ENCODE data around the gene PSMC5.
A peak's percentile ranks its signal among the peaks of the same experiment; 100 is the strongest.

PSMC5 gene

GRCh38 chr17:63820963-63821561 lies 6.2 kb upstream of the PSMC5 start:
- DNase-seq (ENCODE audit: low spot score) = no peak

DNA sequence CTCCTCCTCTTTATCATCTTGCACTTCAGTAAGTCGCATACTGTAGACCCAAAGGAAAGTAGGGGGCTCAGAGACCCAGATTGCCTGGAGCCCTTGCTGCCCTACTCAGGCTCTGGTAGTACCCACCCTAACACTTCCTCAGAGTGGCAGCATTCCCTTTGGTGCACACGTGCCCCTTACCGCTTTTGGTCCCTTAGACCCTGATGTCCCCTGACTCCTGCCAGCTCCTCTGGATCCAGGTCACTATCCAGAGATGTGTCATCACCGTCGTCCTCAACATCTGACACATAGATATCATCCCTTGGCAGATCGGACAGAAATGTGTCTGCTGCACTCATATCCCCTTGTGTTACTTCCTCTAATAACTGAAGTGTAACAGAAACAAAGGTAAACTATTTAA lies 5.4 kb upstream of the PSMC5 start:
- DNase-seq (ENCODE audit: low spot score) = no peak

DNA sequence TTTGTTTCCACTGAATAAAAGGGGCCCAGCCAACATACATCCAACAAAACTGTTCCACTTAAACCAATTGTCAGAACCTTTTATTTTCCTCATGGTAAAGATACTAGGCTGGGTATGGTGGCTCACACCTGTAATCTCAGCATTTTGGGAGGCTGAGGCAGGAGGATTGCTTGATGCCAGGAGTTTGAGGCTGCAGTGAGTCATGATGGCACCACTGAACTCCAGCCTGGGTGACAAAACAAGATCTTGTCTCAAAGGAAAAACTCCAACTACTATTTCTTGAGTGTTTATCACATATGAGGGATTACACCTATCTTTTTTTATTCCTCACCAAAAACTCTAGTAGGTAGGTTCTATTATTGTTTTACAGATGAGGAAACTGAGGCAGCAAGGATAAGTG lies 4.7 kb upstream of the PSMC5 start:
- no peak for DNase-seq (ENCODE audit: low spot score)

GRCh38 chr17:63823659-63824331 lies 3.4 kb upstream of the PSMC5 start:
- DNase-seq (ENCODE audit: low spot score) = no peak

GRCh38 chr17:63824362-63824761 lies 2.9 kb upstream of the PSMC5 start:
- DNase-seq (ENCODE audit: low spot score) = no peak

DNA sequence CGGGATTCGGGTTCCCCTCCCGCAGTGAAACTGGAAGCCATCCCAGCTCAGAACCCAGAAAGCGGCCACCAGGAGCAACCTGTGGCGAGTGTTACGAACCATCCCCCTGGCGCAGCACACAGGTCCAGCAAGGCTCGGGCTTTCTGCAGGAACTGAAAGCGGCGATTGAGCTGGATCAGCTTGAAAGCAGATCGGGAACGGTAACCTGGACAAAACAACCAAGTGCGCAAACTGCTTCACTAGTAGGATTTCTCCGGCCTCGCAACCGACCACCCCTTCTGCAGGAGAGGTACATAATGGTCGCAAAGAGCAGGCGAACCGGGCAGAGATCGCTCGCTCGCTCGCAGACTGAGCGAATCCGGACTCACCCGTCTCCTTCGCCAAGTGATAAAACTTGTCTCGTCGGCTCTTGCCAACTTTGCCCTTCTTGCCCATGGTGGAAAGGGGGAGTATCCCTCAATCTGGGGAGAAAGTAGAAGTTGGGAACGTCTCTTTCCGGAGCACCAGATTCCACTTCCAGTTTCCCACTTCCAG lies 696 bp upstream of the PSMC5 start:
- DNase-seq (ENCODE audit: low spot score) = peak; percentile 31

GRCh38 chr17:63827801-63828221 lies 580 bp downstream of the PSMC5 start:
- peak; percentile 10 for DNase-seq (ENCODE audit: low spot score)

DNA sequence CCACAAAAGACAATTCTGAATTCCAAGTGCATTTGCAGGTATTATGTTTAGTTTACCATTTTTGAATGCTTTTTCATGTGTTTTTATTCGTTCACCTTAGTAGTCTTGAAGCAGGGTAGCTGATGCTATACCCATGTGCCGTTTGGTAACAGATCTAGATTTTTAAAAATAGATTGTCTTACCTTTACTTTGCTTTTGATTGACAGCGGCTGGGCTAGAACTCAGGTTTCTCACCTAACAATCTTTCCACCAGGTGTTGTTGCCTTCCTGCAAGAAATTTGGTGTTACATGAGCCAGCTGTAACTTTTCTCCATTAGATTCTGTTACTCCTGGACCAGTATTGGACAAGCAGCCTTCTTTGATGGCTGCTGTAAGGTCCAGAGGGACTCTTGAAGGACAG lies 1.7 kb downstream of the PSMC5 start:
- no peak for DNase-seq (ENCODE audit: low spot score)

DNA sequence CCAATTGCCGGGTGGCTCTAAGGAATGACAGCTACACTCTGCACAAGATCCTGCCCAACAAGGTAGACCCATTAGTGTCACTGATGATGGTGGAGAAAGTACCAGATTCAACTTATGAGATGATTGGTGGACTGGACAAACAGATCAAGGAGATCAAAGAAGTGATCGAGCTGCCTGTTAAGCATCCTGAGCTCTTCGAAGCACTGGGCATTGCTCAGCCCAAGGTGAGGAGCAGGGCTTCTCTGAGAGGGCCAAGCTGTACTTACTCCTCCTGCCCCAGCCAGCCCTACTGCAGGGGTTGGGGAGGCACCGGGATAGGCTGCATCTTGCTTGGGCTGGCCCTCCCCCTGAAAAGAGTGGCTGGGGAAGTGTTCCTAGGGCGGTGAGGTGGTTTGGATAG lies 3.0 kb downstream of the PSMC5 start:
- DNase-seq (ENCODE audit: low spot score) = no peak

GRCh38 chr17:63830904-63831491 lies 3.8 kb downstream of the PSMC5 start:
- DNase-seq (ENCODE audit: low spot score) = no peak

DNA sequence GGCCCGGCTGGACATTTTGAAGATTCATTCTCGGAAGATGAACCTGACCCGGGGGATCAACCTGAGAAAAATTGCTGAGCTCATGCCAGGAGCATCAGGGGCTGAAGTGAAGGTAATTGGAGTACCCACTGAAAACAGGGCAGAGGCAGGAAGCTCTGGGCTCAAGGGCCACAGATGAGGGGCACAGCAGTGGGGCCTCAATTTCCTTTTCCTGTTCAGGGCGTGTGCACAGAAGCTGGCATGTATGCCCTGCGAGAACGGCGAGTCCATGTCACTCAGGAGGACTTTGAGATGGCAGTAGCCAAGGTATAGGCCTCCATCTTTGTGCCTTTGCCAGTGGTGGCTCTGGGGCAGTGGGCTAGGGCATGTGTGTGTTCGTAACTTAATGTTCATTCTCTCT lies 4.3 kb downstream of the PSMC5 start:
- no peak for DNase-seq (ENCODE audit: low spot score)

- DNase-seq (ENCODE audit: low spot score) = no peak
Observed at GRCh38 chr17:63832014-63832413, 4.8 kb downstream of the PSMC5 start.

DNA sequence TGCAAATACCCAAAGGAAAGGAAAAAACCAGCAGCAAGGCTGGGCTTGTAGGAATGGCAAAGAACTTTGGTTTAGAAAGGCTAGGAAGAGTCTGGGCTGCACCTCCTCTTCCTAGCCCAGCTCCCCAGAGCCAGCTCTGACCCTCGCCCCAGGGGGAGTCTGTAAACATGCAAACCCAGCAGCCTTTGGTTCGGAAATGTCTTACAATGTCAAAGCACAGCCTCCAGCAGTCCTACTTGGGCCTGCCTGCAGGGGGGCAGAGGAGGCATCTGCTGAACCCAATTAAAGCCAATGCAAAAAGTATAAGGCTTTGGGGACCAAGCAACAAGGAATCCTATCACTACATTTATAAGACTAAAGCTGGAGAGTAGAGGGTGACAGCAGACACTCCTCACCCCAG lies 5.2 kb downstream of the PSMC5 start:
- DNase-seq (ENCODE audit: low spot score) = no peak

GRCh38 chr17:63833026-63833740 lies 6.0 kb downstream of the PSMC5 start:
- DNase-seq (ENCODE audit: low spot score) = no peak

DNA sequence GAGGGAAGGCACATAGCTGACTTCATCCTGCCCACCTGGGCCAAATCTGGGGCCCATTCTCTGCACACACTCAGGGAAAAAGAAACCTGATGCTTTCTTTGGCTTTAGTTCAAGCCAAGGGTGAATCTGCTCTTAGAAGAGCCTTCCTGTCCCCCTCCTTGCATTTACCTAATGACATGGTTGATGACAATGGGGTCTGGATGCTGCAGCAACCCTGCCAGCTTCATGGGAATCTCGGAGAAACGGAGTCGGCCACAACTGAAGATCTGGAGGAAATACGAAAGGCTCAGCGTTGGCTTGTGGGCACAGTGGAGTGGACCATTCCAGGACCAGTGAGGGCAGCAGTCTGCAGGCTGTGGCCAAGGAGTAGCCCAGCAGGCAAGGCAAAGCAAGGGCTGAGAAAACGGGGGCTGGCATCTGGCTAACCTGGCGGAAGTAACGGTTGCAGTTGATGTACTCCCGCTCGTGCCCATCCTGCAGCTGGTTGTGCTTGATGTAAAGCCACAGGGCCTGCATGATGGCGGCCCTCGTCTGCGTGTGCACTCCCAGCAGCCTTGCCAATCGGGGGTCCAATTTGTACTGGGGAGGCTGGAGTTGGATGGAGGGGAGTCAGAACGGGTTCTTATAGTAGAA lies 6.6 kb downstream of the PSMC5 start:
- DNase-seq (ENCODE audit: low spot score) = no peak

- peak; percentile 88 for DNase-seq (ENCODE audit: low spot score)
Observed at GRCh38 chr17:63834431-63835166, 7.4 kb downstream of the PSMC5 start.

GRCh38 chr17:63835167-63835720 lies 8.0 kb downstream of the PSMC5 start:
- no peak for DNase-seq (ENCODE audit: low spot score)

DNA sequence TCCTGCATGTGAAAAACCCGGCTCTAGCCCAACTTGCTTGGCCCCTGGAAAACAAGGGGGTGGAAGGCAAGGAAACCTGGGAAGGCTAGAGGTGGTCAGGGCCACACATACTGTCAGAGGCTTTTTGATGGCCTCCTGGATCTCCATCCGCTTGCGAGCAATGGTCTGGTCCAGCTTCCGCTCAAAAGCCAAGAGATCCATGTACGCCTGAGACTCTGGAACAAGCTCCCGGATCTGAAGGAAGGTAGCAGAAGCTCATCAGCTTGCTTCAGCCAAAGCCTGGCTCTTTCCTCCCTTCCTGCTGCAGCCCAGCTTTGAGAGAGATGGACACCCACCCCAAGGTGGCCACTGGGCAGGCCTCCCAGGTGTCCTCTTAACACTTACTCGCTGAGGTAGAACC lies 9.6 kb downstream of the PSMC5 start:
- DNase-seq (ENCODE audit: low spot score) = no peak

GRCh38 chr17:63837480-63837879 lies 10.2 kb downstream of the PSMC5 start:
- no peak for DNase-seq (ENCODE audit: low spot score)

DNA sequence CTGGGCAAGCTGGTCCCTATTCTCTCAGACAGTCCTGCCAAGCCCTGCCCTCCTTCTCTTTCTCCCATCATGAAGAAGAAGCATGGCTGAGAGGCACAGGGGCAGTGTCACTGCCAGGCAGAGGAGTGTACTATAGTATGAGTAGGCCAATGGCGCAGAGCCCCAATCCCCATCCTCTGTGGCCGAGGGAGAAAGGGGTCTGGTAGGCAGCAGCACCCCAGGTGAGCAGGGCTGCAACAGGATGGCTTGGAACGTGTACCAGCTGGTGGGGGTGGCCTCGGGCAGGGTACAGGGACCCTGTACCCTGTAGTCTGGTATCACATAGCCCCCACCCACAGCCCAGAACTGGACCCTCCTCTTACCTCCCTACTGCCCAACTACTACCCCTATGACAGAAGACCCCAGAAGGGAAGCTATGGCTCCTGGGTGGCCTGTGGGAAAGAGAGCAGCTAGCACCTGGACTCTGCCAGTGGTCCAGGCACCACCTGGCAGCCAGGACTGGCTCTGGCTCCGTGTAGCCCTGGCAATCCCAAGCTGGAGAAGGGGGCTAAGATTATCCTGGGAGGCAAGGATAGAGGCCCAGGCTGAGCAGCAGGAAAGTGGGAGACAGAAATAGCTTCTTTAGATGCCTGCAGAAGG lies 10.8 kb downstream of the PSMC5 start:
- DNase-seq (ENCODE audit: low spot score) = no peak

- no peak for DNase-seq (ENCODE audit: low spot score)
Observed at GRCh38 chr17:63838631-63839171, 11.5 kb downstream of the PSMC5 start.
